ENCODE data around the gene STK4. TPM values are rescaled to one million over a fixed set of nuclear protein-coding genes. Genes with fewer than 3 reads are reported as not detected.
"Not testable (repeated sequence)": the region's sequence is repeated elsewhere in the genome, so short reads cannot be mapped to it uniquely, and the experiment has no call there.

The STK4 gene
- total and polyA plus RNA-seq, 4 experiments from 2014 or later = 151 to 374 (median 312) TPM

- H3K4me3 ChIP-seq (ENCODE audit: low read length in 2 of 2) = no peak overlapping the region
- H3K4me3 Mint-ChIP-seq = peak overlapping the region in 3 of 8 donors; percentile 41 to 61 (median 48)
Measured at GRCh38 chr20:45017857-45018256, 51.5 kb downstream of the STK4 start.

GRCh38 chr20:45019027-45019761, 52.9 kb downstream of the STK4 start:
- H3K27ac ChIP-seq (ENCODE audit: low read depth, low read length) = no peak overlapping the region
- CTCF ChIA-PET (ENCODE audit: partially characterized antibody) = interaction anchor here (0.9 to 2.2 kb wide), 7 partner anchors 8 to 334 kb away, joined by 3 to 6 read pairs (median 4); no protein-coding TSS in a partner anchor
- H3K4me1 ChIP-seq (ENCODE audit: insufficient read depth, low read length) = peaks cover 73% of the 10 kb centered on the region
- H3K9me3 ChIP-seq (ENCODE audit: control insufficient read depth in 1 of 2, low read length in 2 of 2) = no peaks in the 10 kb centered on the region
- no peak overlapping the region for H3K4me3 Mint-ChIP-seq
- no peak for DNase-seq
- H3K9me3 Mint-ChIP-seq = no peaks in the 10 kb centered on the region
- peak overlapping the region; percentile 10 to 67 (median 31) for H3K27ac Mint-ChIP-seq
- POLR2A ChIA-PET (ENCODE audit: partially characterized antibody) = interaction anchor here (0.5 to 1.8 kb wide), 5 partner anchors 29 to 1164 kb away, joined by 3 to 8 read pairs (median 3); no protein-coding TSS in a partner anchor
- H3K27me3 Mint-ChIP-seq = no peaks in the 10 kb centered on the region
- peaks cover 62% of the 10 kb centered on the region for H3K36me3 ChIP-seq (ENCODE audit: insufficient read depth, low read length)
- peaks cover 52 to 83% of the 10 kb centered on the region in 2 donors for H3K36me3 Mint-ChIP-seq
- H3K4me3 ChIP-seq (ENCODE audit: low read length in 2 of 2) = no peak overlapping the region
- H3K4me1 Mint-ChIP-seq = peaks cover 53 to 81% (median 65%) of the 10 kb centered on the region in 4 donors
- H3K27me3 ChIP-seq (ENCODE audit: insufficient read depth, low read length) = no peaks in the 10 kb centered on the region
- intact Hi-C loops (cut with micrococcal nuclease) = loop anchor here (5.0 kb wide), 1 partner anchor 33 kb away; no protein-coding TSS in a partner anchor

More at GRCh38 chr20:45017857-45018256, 51.5 kb downstream of the STK4 start:
- no peak for DNase-seq
- H3K36me3 Mint-ChIP-seq = peaks cover 48 to 78% of the 10 kb centered on the region in 2 donors
- no peaks in the 10 kb centered on the region for H3K27me3 Mint-ChIP-seq
- peaks cover 57% of the 10 kb centered on the region for H3K36me3 ChIP-seq (ENCODE audit: insufficient read depth, low read length)
- intact Hi-C loops (cut with micrococcal nuclease) = loop anchor here (5.0 kb wide), 1 partner anchor 34 kb away; no protein-coding TSS in a partner anchor
- no peak overlapping the region for H3K27ac ChIP-seq (ENCODE audit: low read depth, low read length)
- H3K4me1 Mint-ChIP-seq = peaks cover 47 to 82% (median 67%) of the 10 kb centered on the region in 4 donors
- H3K9me3 ChIP-seq (ENCODE audit: control insufficient read depth in 1 of 2, low read length in 2 of 2) = no peaks in the 10 kb centered on the region
- H3K9me3 Mint-ChIP-seq = no peaks in the 10 kb centered on the region
- peaks cover 73% of the 10 kb centered on the region for H3K4me1 ChIP-seq (ENCODE audit: insufficient read depth, low read length)
- POLR2A ChIA-PET (ENCODE audit: partially characterized antibody) = no interaction called here
- peak overlapping the region in 5 of 7 donors; percentile 10 to 86 (median 68) for H3K27ac Mint-ChIP-seq
- CTCF ChIA-PET (ENCODE audit: partially characterized antibody) = interaction anchor here (1.0 to 1.4 kb wide), 3 partner anchors 12 to 78 kb away, joined by 3 read pairs; no protein-coding TSS in a partner anchor
- no peaks in the 10 kb centered on the region for H3K27me3 ChIP-seq (ENCODE audit: insufficient read depth, low read length)

GRCh38 chr20:45019762-45020123, 53.4 kb downstream of the STK4 start:
- intact Hi-C loops (cut with micrococcal nuclease) = loop anchor here (5.0 kb wide), 1 partner anchor 33 kb away; no protein-coding TSS in a partner anchor
- Mint-ChIP-seq H3K4me3 (peak overlapping the region in 1 of 8 donors; percentile 7), H3K36me3 (peaks cover 55 to 85% of the 10 kb centered on the region in 2 donors), H3K4me1 (peaks cover 50 to 78% (median 63%) of the 10 kb centered on the region in 4 donors), H3K27ac (peak overlapping the region in 4 of 7 donors; percentile 10 to 67 (median 38)), H3K9me3 (no peaks in the 10 kb centered on the region), H3K27me3 (no peaks in the 10 kb centered on the region)
- H3K4me3 ChIP-seq (ENCODE audit: low read length in 2 of 2) = no peak overlapping the region
- no peak overlapping the region for H3K27ac ChIP-seq (ENCODE audit: low read depth, low read length)
- ChIA-PET POLR2A (ENCODE audit: partially characterized antibody) (interaction anchor here (0.5 to 1.8 kb wide), 5 partner anchors 29 to 1163 kb away, joined by 3 to 8 read pairs (median 3); no protein-coding TSS in a partner anchor), CTCF (ENCODE audit: partially characterized antibody) (interaction anchor here (0.9 to 2.2 kb wide), 6 partner anchors 8 to 76 kb away, joined by 3 to 6 read pairs (median 4); no protein-coding TSS in a partner anchor)
- no peak for DNase-seq
- H3K36me3 ChIP-seq (ENCODE audit: insufficient read depth, low read length) = peaks cover 64% of the 10 kb centered on the region
- no peaks in the 10 kb centered on the region for H3K9me3 ChIP-seq (ENCODE audit: control insufficient read depth in 1 of 2, low read length in 2 of 2)
- peaks cover 75% of the 10 kb centered on the region for H3K4me1 ChIP-seq (ENCODE audit: insufficient read depth, low read length)
- H3K27me3 ChIP-seq (ENCODE audit: insufficient read depth, low read length) = no peaks in the 10 kb centered on the region

GRCh38 chr20:45020236-45020886, 54.0 kb downstream of the STK4 start:
- no peak for DNase-seq
- Histone ChIP-seq H3K4me1 (ENCODE audit: insufficient read depth, low read length) (peaks cover 75% of the 10 kb centered on the region), H3K27ac (ENCODE audit: low read depth, low read length) (no peak overlapping the region), H3K9me3 (ENCODE audit: control insufficient read depth in 1 of 2, low read length in 2 of 2) (no peaks in the 10 kb centered on the region), H3K36me3 (ENCODE audit: insufficient read depth, low read length) (peaks cover 64% of the 10 kb centered on the region), H3K27me3 (ENCODE audit: insufficient read depth, low read length) (no peaks in the 10 kb centered on the region), H3K4me3 (ENCODE audit: low read length in 2 of 2) (no peak overlapping the region)
- H3K36me3 Mint-ChIP-seq = peaks cover 56 to 85% of the 10 kb centered on the region in 2 donors
- peak overlapping the region in 1 of 8 donors; percentile 48 for H3K4me3 Mint-ChIP-seq
- peaks cover 50 to 78% (median 62%) of the 10 kb centered on the region in 4 donors for H3K4me1 Mint-ChIP-seq
- H3K9me3 Mint-ChIP-seq = no peaks in the 10 kb centered on the region
- CTCF ChIA-PET (ENCODE audit: partially characterized antibody) = interaction anchor here (0.9 to 2.2 kb wide), 7 partner anchors 9 to 75 kb away, joined by 3 to 6 read pairs (median 4); no protein-coding TSS in a partner anchor
- peak overlapping the region in 4 of 7 donors; percentile 20 to 78 (median 68) for H3K27ac Mint-ChIP-seq
- intact Hi-C loops (cut with micrococcal nuclease) = no loop called here
- POLR2A ChIA-PET (ENCODE audit: partially characterized antibody) = interaction anchor here (0.6 to 1.8 kb wide), 5 partner anchors 24 to 1163 kb away, joined by 3 to 8 read pairs (median 3); no protein-coding TSS in a partner anchor
- no peaks in the 10 kb centered on the region for H3K27me3 Mint-ChIP-seq

- H3K27me3 ChIP-seq (ENCODE audit: insufficient read depth, low read length) = no peaks in the 10 kb centered on the region
- Mint-ChIP-seq H3K36me3 (peaks cover 62 to 85% of the 10 kb centered on the region in 2 donors), H3K4me1 (peaks cover 49 to 78% (median 61%) of the 10 kb centered on the region in 4 donors), H3K27ac (peak overlapping the region in 4 of 7 donors; percentile 30 to 77 (median 65)), H3K27me3 (no peaks in the 10 kb centered on the region), H3K9me3 (no peaks in the 10 kb centered on the region), H3K4me3 (peak overlapping the region in 2 of 8 donors; percentile 1 to 31)
- no peak overlapping the region for H3K27ac ChIP-seq (ENCODE audit: low read depth, low read length)
- no peaks in the 10 kb centered on the region for H3K9me3 ChIP-seq (ENCODE audit: control insufficient read depth in 1 of 2, low read length in 2 of 2)
- ChIA-PET CTCF (ENCODE audit: partially characterized antibody) (interaction anchor here (0.7 kb wide), 1 partner anchor 272 kb away, joined by 3 read pairs; no protein-coding TSS in a partner anchor), POLR2A (ENCODE audit: partially characterized antibody) (no interaction called here)
- peaks cover 69% of the 10 kb centered on the region for H3K36me3 ChIP-seq (ENCODE audit: insufficient read depth, low read length)
- H3K4me3 ChIP-seq (ENCODE audit: low read length in 2 of 2) = no peak overlapping the region
- intact Hi-C loops (cut with micrococcal nuclease) = no loop called here
- peaks cover 75% of the 10 kb centered on the region for H3K4me1 ChIP-seq (ENCODE audit: insufficient read depth, low read length)
- no peak for DNase-seq
Measured at GRCh38 chr20:45021631-45022030, 55.3 kb downstream of the STK4 start.

GRCh38 chr20:45023140-45023539, 56.8 kb downstream of the STK4 start:
- H3K27me3 ChIP-seq (ENCODE audit: insufficient read depth, low read length); H3K9me3 Mint-ChIP-seq; DNase-seq; H3K9me3 ChIP-seq (ENCODE audit: control insufficient read depth in 1 of 2, low read length in 2 of 2); CTCF ChIA-PET (ENCODE audit: partially characterized antibody); POLR2A ChIA-PET (ENCODE audit: partially characterized antibody); H3K27ac ChIP-seq (ENCODE audit: low read depth, low read length); H3K27me3 Mint-ChIP-seq; intact Hi-C loops (cut with micrococcal nuclease); H3K4me3 ChIP-seq (ENCODE audit: low read length in 2 of 2): not testable (repeated sequence)
- peak overlapping the region in 1 of 8 donors; percentile 22 for H3K4me3 Mint-ChIP-seq
- H3K36me3 Mint-ChIP-seq = peaks cover 60 to 84% of the 10 kb centered on the region in 2 donors
- H3K36me3 ChIP-seq (ENCODE audit: insufficient read depth, low read length) = peaks cover 66% of the 10 kb centered on the region
- H3K27ac Mint-ChIP-seq = peak overlapping the region in 4 of 7 donors; percentile 7 to 89 (median 48)
- peaks cover 51 to 75% (median 61%) of the 10 kb centered on the region in 4 donors for H3K4me1 Mint-ChIP-seq
- H3K4me1 ChIP-seq (ENCODE audit: insufficient read depth, low read length) = peaks cover 72% of the 10 kb centered on the region

Data from CD4-positive, alpha-beta memory T cell (primary cell).